SU-DHL-6 (cell line): ENCODE measurements around the gene BBS2.

Experiments
- H2AFZ ChIP-seq: fragments of 200-600 bp; sonication (generic); 2 replicates; pipeline ENCODE4 v1.6.1; 2014; ENCODE audit warnings: low read depth, mild to moderate bottlenecking, moderate library complexity, mixed read lengths, antibody characterized with exemption, low read length; ENCODE audit not compliant: severe bottlenecking
- H3F3A ChIP-seq: fragments of 200-600 bp; shearing (Covaris generic); 2 replicates; pipeline ENCODE4 v1.6.0; 2016; ENCODE audit warnings: antibody characterized with exemption, mild to moderate bottlenecking; ENCODE audit not compliant: insufficient read depth
- H3K27ac ChIP-seq: fragments of 200-600 bp; sonication (generic); 2 replicates; pipeline ENCODE4 v1.5.1; 2016; ENCODE audit warnings: low read depth, mild to moderate bottlenecking, low read length, moderate library complexity, mixed read lengths
- H3K27me3 ChIP-seq: fragments of 200-600 bp; sonication (generic), shearing (Covaris generic); 2 replicates; pipeline ENCODE4 v1.6.0; 2014; ENCODE audit warnings: mild to moderate bottlenecking, low read length
- H3K36me3 ChIP-seq: fragments of 200-600 bp; sonication (generic); 2 replicates; pipeline ENCODE4 v1.6.1; 2014; ENCODE audit warnings: mild to moderate bottlenecking, low read length, mixed read lengths
- H3K4me2 ChIP-seq: fragments of 300-600, 200-600 bp; shearing (Covaris generic), sonication (generic); 2 replicates; pipeline ENCODE4 v1.6.0; 2014; ENCODE audit warnings: low read length, low read depth, mild to moderate bottlenecking; ENCODE audit not compliant: poor library complexity, severe bottlenecking
- H3K4me3 ChIP-seq: fragments of 200-600 bp; sonication (generic); 2 replicates; pipeline ENCODE4 v1.5.1; 2014; ENCODE audit warnings: antibody characterized with exemption, low read length, mild to moderate bottlenecking, mixed read lengths; ENCODE audit not compliant: insufficient read depth, poor library complexity, severe bottlenecking
- H3K79me2 ChIP-seq: fragments of 200-600 bp; sonication (generic); 2 replicates; pipeline ENCODE4 v1.6.1; 2014; ENCODE audit warnings: mild to moderate bottlenecking, low read length, moderate library complexity; ENCODE audit not compliant: insufficient read depth
- H3K9ac ChIP-seq: fragments of 200-600 bp; sonication (generic); 2 replicates; pipeline ENCODE4 v1.7.0; 2014; ENCODE audit warnings: mild to moderate bottlenecking, low read length
- H3K9me2 ChIP-seq: fragments of 200-600 bp; sonication (generic); replicated peaks from 2 replicates; pipeline ENCODE4 v1.6.1; 2014; ENCODE audit warnings: low read length; ENCODE audit not compliant: insufficient read depth
- H3K9me3 ChIP-seq: fragments of 200-600 bp; sonication (generic); 2 replicates; pipeline ENCODE4 v1.6.1; 2014; ENCODE audit warnings: low read length, mixed read lengths; ENCODE audit not compliant: insufficient read depth
- H4K20me1 ChIP-seq: fragments of 200-600 bp; sonication (generic); 2 replicates; pipeline ENCODE4 v1.6.1; 2014; ENCODE audit warnings: low read depth, mild to moderate bottlenecking, antibody characterized with exemption, low read length, moderate library complexity, mixed read lengths
- CTCF ChIP-seq: fragments of 200-600 bp; sonication (generic); IDR thresholded peaks from one replicate; pipeline ENCODE4 v1.5.1; 2017; ENCODE audit warnings: antibody characterized with exemption, mild to moderate bottlenecking, low read length, moderate library complexity; ENCODE audit not compliant: insufficient read depth, poor library complexity, severe bottlenecking
- EZH2phosphoT487 ChIP-seq: fragments of 200-600 bp; sonication (generic), shearing (Covaris generic); conservative IDR thresholded peaks from 2 replicates; pipeline ENCODE4 v1.6.1; 2018; ENCODE audit warnings: mild to moderate bottlenecking, antibody characterized with exemption, low read length, moderate library complexity, mixed read lengths

Gene BBS2

DNA sequence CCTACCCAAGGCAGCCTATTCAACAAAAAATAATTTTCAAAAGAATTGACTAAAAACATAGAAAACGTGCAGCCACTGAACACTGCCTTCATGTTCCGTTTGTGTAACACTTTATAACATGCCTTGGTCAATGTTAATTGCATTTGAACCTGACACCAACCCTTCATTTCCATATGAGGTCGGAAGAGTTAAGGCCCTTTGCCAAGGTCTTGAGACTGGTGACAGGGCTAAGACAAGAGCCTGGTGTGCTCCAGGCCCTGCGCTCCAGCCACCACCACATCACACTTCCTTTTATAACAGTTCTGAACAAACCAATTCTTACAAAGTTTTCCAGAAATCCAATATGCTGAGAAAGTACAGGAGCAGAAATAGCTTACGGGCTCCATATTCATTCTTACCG, 4.2 kb downstream of the BBS2 start:
- no peak overlapping the region for H2AFZ ChIP-seq
- no peaks in the 10 kb centered on the region for H3K9me2 ChIP-seq
- H3K9me3 ChIP-seq: no peaks in the 10 kb centered on the region
- H3K27me3 ChIP-seq: no peaks in the 10 kb centered on the region
- no peaks in the 10 kb centered on the region for H3K79me2 ChIP-seq
- H3F3A ChIP-seq: no peaks in the 10 kb centered on the region
- no peak overlapping the region for H3K4me3 ChIP-seq
- H3K4me2 ChIP-seq: no peak overlapping the region
- H3K36me3 ChIP-seq: no peaks in the 10 kb centered on the region
- H4K20me1 ChIP-seq: no peaks in the 10 kb centered on the region
- no peak overlapping the region for H3K27ac ChIP-seq
- H3K9ac ChIP-seq: no peak overlapping the region
- TF ChIP-seq CTCF (no peak), EZH2phosphoT487 (no peak)

GRCh38 chr16:56514845-56515244, 5.0 kb downstream of the BBS2 start:
- Histone ChIP-seq H2AFZ (no peak overlapping the region), H3K36me3 (no peaks in the 10 kb centered on the region), H4K20me1 (no peaks in the 10 kb centered on the region), H3K4me3 (no peak overlapping the region), H3F3A (no peaks in the 10 kb centered on the region), H3K27ac (no peak overlapping the region), H3K9ac (no peak overlapping the region), H3K9me3 (no peaks in the 10 kb centered on the region), H3K79me2 (no peaks in the 10 kb centered on the region), H3K27me3 (no peaks in the 10 kb centered on the region), H3K4me2 (no peak overlapping the region), H3K9me2 (no peaks in the 10 kb centered on the region)
- TF ChIP-seq EZH2phosphoT487: no peak
- no peak for TF ChIP-seq CTCF

DNA sequence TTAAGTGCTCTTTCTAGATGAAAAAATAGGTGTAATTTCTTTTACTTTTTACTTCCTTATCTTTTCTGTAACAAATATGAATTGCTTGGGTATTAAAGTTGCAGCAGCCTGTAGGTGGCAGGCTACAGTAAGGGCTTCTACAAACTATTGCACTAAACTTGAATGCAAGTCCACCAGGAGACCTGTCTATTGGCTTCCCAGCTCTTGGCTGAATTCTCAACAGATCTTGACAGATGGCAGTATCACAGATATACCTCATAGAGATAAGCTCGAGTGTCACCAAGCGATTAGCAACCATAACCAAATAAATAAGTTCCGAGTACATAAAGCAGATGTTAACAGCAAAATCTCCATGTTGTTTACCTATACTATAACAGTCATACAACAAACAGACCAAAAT, 5.9 kb downstream of the BBS2 start:
- TF ChIP-seq EZH2phosphoT487 (no peak), CTCF (peak; percentile 77)
- Histone ChIP-seq H2AFZ (no peak overlapping the region), H3K4me3 (no peak overlapping the region), H3F3A (no peaks in the 10 kb centered on the region), H3K36me3 (no peaks in the 10 kb centered on the region), H3K9me3 (no peaks in the 10 kb centered on the region), H3K79me2 (no peaks in the 10 kb centered on the region), H4K20me1 (no peaks in the 10 kb centered on the region), H3K9me2 (no peaks in the 10 kb centered on the region), H3K9ac (no peak overlapping the region), H3K27me3 (no peaks in the 10 kb centered on the region), H3K27ac (no peak overlapping the region), H3K4me2 (no peak overlapping the region)

DNA sequence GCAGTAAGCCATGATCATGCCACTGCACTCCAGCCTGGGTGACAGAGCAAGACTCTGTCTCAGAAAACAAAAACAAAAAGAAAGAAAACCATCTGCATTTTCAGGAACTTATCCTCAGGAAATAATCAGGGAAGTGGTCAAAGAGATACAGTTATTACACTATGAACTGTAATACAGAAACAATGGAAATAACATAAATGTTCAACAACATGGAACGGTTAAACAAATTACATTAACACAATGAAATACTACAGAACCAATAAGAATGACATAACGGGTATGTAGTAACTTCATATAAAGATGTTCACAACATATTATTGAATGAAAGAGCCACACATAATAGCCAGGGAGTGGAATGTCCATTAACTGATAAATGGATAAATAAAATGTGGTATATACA, 6.7 kb downstream of the BBS2 start:
- TF ChIP-seq CTCF (no peak), EZH2phosphoT487 (no peak)
- no peaks in the 10 kb centered on the region for H3K79me2 ChIP-seq
- H3K27ac ChIP-seq: no peak overlapping the region
- no peaks in the 10 kb centered on the region for H4K20me1 ChIP-seq
- no peaks in the 10 kb centered on the region for H3K9me2 ChIP-seq
- H3F3A ChIP-seq: no peaks in the 10 kb centered on the region
- H3K4me3 ChIP-seq: no peak overlapping the region
- no peaks in the 10 kb centered on the region for H3K36me3 ChIP-seq
- no peak overlapping the region for H2AFZ ChIP-seq
- H3K27me3 ChIP-seq: no peaks in the 10 kb centered on the region
- H3K9me3 ChIP-seq: no peaks in the 10 kb centered on the region
- H3K9ac ChIP-seq: no peak overlapping the region
- no peak overlapping the region for H3K4me2 ChIP-seq
